SK-N-SH treated with all-trans-retinoic acid at 6 μM for 48 hours (cell line): ENCODE measurements around the gene SOX12.

Source experiments
- CSRNP3 ChIP-seq: fragments of 250-450 bp; sonication (Bioruptor Pico); IDR thresholded peaks from 2 replicates; pipeline ENCODE4 v1.5.1; 2021; ENCODE audit warnings: mild to moderate bottlenecking, moderate library complexity
- ESRRG ChIP-seq: fragments of 250-450 bp; sonication (Bioruptor Pico); IDR thresholded peaks from 2 replicates; pipeline ENCODE4 v1.6.1; 2021; ENCODE audit warnings: mild to moderate bottlenecking
- OSR1 ChIP-seq: fragments of 250-450 bp; sonication (Bioruptor Pico); IDR thresholded peaks from 2 replicates; pipeline ENCODE4 v1.8.0; 2022; ENCODE audit warnings: moderate library complexity, mild to moderate bottlenecking, inconsistent platforms
- PATZ1 ChIP-seq: fragments of 250-450 bp; sonication (Bioruptor Pico); IDR thresholded peaks from 2 replicates; pipeline ENCODE4 v1.8.0; 2020; ENCODE audit warnings: mild to moderate bottlenecking, moderate library complexity, borderline replicate concordance
- SNAI2 ChIP-seq: fragments of 250-450 bp; sonication (Bioruptor Pico); IDR thresholded peaks from 2 replicates; pipeline ENCODE4 v1.5.0; 2020; ENCODE audit warnings: mild to moderate bottlenecking, moderate library complexity
- TCF4 ChIP-seq: fragments of 250-450 bp; sonication (Bioruptor Pico); IDR thresholded peaks from 2 replicates; pipeline ENCODE4 v1.8.0; 2021; ENCODE audit warnings: mild to moderate bottlenecking, moderate library complexity, borderline replicate concordance
- TSHZ2 ChIP-seq: fragments of 250-450 bp; sonication (Bioruptor Pico); IDR thresholded peaks from 2 replicates; pipeline ENCODE4 v1.5.0; 2020; ENCODE audit warnings: mild to moderate bottlenecking, moderate library complexity
- ZFP30 ChIP-seq: fragments of 450-650 bp; formaldehyde crosslinking; IDR thresholded peaks from 2 replicates; pipeline ENCODE4 v1.5.0; 2022; ENCODE audit warnings: mild to moderate bottlenecking, moderate library complexity
- ZNF565 ChIP-seq: fragments of 450-650 bp; formaldehyde crosslinking; conservative IDR thresholded peaks from 2 replicates; pipeline ENCODE4 v1.5.0; 2020; ENCODE audit warnings: low read depth, mild to moderate bottlenecking, moderate library complexity
- ZNF70 ChIP-seq: fragments of 450-650 bp; formaldehyde crosslinking; IDR thresholded peaks from 2 replicates; pipeline ENCODE4 v1.5.0; 2020; ENCODE audit warnings: mild to moderate bottlenecking, moderate library complexity

GRCh38 chr20:301886-302848 lies 23.2 kb upstream of the SOX12 start:
- no peak for TF ChIP-seq PATZ1
- TF ChIP-seq ZNF565 (CRISPR knock-in tag), result no peak
- no peak for TF ChIP-seq TSHZ2
- TF ChIP-seq ZNF70 (CRISPR knock-in tag), result no peak
- no peak for TF ChIP-seq OSR1 (CRISPR knock-in tag)
- no peak for TF ChIP-seq ESRRG (CRISPR knock-in tag)
- no peak for TF ChIP-seq TCF4 (CRISPR knock-in tag)
- no peak for TF ChIP-seq ZFP30 (CRISPR knock-in tag)
- no peak for TF ChIP-seq CSRNP3
- no peak for TF ChIP-seq SNAI2
